GM19099 (cell line): Measurements from ENCODE around the gene BCL2L15.

Source experiments
- POLR2A ChIP-seq: IDR thresholded peaks from 3 replicates; pipeline ENCODE4 v1.6.1; 2011; ENCODE audit warnings: low read depth; ENCODE audit not compliant: insufficient read length; ENCODE audit errors: extremely low read depth

Gene BCL2L15

DNA sequence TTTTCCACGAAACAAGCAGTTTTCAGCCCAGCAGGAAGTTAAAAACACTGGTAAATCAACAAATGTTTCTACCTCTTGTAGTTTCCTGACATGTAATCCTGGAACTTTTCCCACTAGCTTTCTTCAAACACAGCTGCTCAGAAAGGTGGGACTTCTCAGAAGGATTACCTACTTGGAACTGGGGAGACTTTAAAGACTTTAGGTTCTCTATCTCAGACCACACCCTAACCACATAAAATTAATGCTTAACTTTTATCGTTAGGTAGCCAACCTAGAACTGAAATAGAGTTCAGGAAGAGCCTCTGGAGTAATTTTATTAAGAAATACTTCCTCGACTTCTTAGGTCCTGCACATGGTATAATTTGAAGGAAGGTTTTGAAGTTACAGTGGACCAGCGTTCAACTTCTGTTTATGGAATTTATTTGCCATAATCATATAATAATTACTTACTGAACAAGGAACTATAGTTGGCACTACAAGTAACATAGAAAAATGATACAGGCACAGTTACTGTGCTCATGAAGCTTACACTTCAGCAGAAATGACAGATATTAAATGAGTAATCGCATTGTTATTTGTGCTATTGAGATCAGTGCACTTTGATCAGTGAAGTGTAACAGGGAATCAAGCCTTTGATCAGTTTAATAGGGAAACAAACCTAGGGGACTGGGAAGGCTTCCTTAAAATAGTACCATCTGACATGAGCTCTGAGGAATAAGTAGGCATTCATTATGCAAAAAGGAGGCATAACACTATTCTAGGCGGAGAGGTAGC is at the start of gene BCL2L15:
Gene BCL2L15, minus strand, starts transcription at position 180 of the 774 bp plus-strand sequence. CDS start 206 bp downstream, outside the sequence.
- no peak for TF ChIP-seq POLR2A

GRCh38 chr1:113937146-113937545 is 49.8 kb upstream of the BCL2L15 start:
- no peak for TF ChIP-seq POLR2A

GRCh38 chr1:113935970-113936369 is 48.6 kb upstream of the BCL2L15 start:
- no peak for TF ChIP-seq POLR2A

GRCh38 chr1:113935176-113935575 is 47.8 kb upstream of the BCL2L15 start:
- no peak for TF ChIP-seq POLR2A

DNA sequence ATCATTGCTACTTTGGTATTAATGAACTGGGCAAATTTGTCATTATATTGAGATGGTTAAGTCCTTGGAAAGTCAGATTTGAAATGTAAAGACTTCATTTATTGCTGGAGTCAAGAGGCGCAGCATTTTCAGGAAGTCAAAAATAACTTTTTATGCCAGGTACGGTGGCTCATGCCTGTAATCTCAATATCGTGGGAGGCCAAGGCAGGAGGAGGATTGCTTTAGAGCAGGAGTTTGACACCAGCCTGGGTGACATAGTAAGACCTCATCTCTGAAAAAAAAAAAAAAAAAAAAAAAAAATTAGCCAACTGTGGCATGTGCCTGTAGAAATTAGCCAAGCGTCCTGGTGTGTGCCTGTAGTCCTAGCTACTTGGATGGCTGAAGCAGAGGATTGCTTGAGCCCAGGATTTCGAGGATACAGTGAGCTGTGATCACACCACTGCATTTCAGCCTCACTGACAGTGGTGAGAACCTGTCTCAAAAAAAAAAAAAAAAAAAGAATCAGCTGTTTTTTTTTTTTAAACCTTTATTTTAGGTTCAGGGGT is 47.2 kb upstream of the BCL2L15 start:
- no peak for TF ChIP-seq POLR2A

- no peak for TF ChIP-seq POLR2A
Observed at GRCh38 chr1:113934006-113934405, 46.6 kb upstream of the BCL2L15 start.

GRCh38 chr1:113931451-113931851 is 44.1 kb upstream of the BCL2L15 start:
- TF ChIP-seq POLR2A: no peak

- no peak for TF ChIP-seq POLR2A
Observed at GRCh38 chr1:113930499-113931161, 43.2 kb upstream of the BCL2L15 start.

- no peak for TF ChIP-seq POLR2A
Observed at GRCh38 chr1:113929750-113930498, 42.5 kb upstream of the BCL2L15 start.

DNA sequence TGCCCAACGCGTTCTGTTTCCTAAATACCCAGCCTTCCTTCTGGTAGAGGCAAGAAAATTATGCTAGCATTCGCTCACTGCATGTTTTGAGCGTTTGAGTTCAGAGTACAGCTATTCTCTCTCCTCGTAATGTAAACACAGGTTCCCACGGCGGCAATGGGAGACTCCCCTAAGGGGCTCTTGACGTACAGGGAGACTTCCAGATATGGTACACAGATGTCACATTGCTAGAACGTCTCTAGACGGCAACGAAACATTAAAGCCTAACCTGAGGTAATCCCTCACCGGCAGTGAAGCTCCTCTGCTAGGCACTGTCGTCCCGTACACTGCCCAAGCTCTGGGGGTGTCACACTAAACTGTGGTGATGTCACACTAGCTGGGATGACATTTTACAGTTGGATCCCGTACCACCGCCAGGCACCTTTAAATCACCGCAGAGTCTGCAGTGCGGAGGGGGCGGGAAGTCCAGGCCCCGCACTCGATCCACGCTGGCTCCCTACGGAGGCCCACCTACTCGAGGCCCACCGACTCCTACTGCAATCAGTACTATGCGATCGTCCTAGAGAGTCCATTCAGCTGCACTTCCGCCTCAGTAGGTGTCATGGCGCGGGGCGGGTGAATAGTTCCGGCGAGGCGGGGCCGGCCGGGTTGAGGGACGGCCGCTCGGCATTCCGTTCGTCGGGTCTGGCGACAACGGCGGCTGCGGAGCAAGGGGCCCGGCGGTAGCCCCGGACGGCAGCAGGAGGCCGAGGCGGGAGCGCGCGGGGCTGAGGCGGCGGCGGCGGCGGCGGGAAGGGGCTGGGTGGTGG is 41.8 kb upstream of the BCL2L15 start, which contains the start of gene HIPK1:
Gene HIPK1, plus strand, starts transcription at position 384 of the 809 bp plus-strand sequence.
- peak; percentile 71 for TF ChIP-seq POLR2A

- TF ChIP-seq POLR2A: peak; percentile 17
Observed at GRCh38 chr1:113928187-113928930, 41.0 kb upstream of the BCL2L15 start.

GRCh38 chr1:113924473-113924872 is 37.1 kb upstream of the BCL2L15 start:
- no peak for TF ChIP-seq POLR2A

DNA sequence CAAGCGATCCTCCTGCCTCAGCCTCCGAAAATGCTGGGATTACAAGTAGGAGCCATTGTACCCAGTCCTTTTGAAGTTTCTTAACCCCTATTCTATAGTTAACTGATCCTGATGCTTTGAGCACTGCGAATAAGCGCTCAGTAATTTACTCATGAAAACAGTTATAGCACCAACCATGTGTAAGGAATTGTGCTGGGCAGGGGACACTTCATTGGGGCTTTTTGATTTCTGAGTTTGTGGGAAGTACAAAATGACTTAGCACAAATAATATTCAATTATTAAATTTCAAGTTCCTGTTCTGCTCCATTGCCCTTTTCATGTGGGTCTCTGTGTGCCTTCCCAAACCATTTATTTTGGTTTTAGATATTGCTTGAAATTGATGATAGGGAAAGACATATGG is 35.6 kb upstream of the BCL2L15 start:
- no peak for TF ChIP-seq POLR2A

DNA sequence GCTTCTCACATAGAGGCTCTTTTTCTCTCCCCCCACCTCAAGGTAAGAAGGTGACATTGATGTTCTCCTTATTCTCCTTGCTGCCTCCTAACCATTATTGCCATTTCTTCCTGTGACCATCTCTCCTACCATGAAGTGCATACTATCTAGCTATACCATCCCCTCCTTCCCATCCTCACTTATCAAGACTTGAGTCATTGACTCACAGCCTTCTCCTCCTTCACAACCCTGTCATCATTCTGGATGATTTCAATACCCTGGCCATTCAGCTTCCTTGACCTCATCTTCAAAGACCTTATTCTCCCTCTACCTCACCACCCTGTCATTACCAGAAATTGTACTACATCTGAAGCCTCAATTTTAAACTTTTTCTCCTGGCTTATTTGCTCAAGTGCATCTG is 30.9 kb upstream of the BCL2L15 start:
- TF ChIP-seq POLR2A: no peak
